Caki2 (cell line): ENCODE results near the gene CYP11A1. TPM values are rescaled to one million over a fixed set of nuclear protein-coding genes. Genes with fewer than 3 reads are reported as not detected.
"Not testable (repeated sequence)": the region's sequence is repeated elsewhere in the genome, so short reads cannot be mapped to it uniquely, and the experiment has no call there.

Source experiments
- DNase-seq: peaks from one replicate; pipeline ENCODE4 v3.0.0-alpha.2; 2015; ENCODE audit warnings: low read depth
- in situ Hi-C: cut with HindIII; loops from 2 replicates; pipeline ENCODE4 v1.10.0; 2016; ENCODE audit warnings: low sequenced_read_pairs, low pct_unique_long_range_greater_than_20kb, mixed read lengths
- total RNA-seq: library from RNA; depleted of rRNA; stranded (reverse); fragments of >200 nt; shearing (Covaris generic); gene quantifications from 2 replicates; pipeline ENCODE4 v1.2.3, GENCODE V29; 2014; ENCODE audit warnings: low replicate concordance

The CYP11A1 gene
- total RNA-seq, 1 experiment from 2014 or later: not detected

GRCh38 chr15:74364936-74365597, 2.4 kb downstream of the CYP11A1 start:
- in situ Hi-C loops: loop anchor here (25.0 kb wide), 1 partner anchor 397 kb away; no protein-coding TSS in a partner anchor
- no peak for DNase-seq

DNA sequence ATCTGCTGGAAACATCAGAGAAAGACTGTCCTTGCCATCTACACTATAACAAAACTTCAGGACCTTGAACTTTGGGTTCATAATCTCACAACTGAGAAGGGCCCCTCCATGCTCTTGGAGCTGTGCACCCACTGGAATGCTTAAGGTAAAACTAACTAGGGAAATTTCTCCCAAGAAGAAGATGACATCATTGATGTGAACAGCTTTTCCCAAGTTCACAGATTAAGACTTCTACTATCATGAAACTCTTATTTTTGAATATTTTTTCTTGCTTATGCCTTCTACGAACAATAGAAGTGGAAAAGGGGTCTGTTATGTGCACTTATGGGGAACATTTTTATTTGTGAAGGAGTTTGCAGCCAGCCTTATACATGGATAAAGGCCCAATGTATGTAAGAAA, 5.0 kb downstream of the CYP11A1 start:
- in situ Hi-C loops: loop anchor here (25.0 kb wide), 1 partner anchor 400 kb away; no protein-coding TSS in a partner anchor
- DNase-seq: no peak

DNA sequence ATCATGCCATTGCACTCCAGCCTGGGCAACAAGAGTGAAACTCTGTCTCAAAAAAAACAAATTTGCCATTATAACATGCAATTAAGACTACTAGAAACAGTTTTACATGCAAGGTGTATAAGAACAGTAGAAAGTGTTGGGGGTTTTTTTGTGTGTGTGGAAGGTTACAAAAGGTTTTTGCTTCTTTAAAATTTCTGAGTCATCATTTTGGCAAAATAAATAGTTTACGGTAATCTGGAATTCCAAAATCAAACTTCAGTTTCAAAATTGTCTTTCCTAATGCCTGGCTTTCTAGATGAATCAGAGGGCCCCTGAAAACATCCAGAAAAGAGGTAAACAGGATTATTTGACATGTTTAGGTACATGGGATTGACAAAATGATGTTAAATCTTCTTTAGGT, 6.6 kb downstream of the CYP11A1 start:
- in situ Hi-C loops: loop anchor here (25.0 kb wide), 1 partner anchor 401 kb away; no protein-coding TSS in a partner anchor
- DNase-seq: not testable (repeated sequence)

DNA sequence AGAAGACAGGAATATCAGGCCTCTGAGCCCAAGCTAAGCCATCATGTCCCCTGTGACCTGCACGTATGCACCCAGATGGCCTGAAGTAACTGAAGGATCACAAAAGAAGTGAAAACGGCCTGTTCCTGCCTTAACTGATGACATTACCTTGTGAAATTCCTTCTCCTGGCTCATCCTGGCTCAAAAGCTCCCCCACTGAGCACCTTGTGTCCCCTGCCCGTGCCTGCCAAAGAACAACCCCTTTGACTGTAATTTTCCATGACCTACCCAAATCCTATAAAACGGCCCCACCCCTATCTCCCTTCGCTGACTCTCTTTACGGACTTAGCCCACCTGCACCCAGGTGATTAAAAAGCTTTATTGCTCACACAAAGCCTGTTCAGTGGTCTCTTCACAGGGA, 8.1 kb downstream of the CYP11A1 start:
- in situ Hi-C loops: loop anchor here (25.0 kb wide), 1 partner anchor 403 kb away; no protein-coding TSS in a partner anchor
- DNase-seq: not testable (repeated sequence)

DNA sequence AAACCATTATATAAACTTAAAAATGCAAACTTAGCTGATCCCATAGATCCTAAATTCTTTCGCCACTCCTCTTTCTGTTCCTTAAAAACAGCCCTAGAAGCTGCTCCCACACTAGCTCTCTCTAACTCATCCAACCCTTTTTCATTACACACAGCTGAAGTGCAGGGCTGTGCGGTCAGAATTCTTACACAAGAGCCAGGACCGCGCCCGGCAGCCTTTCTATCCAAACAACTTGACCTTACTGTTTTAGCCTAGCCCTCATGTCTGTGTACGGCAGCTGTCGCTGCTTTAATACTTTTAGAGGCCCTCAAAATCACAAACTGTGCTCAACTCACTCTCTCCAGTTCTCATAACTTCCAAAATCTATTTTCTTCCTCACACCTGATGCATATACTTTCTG, 9.9 kb downstream of the CYP11A1 start:
- in situ Hi-C loops: loop anchor here (25.0 kb wide), 1 partner anchor 405 kb away; no protein-coding TSS in a partner anchor
- not testable (repeated sequence) for DNase-seq

DNA sequence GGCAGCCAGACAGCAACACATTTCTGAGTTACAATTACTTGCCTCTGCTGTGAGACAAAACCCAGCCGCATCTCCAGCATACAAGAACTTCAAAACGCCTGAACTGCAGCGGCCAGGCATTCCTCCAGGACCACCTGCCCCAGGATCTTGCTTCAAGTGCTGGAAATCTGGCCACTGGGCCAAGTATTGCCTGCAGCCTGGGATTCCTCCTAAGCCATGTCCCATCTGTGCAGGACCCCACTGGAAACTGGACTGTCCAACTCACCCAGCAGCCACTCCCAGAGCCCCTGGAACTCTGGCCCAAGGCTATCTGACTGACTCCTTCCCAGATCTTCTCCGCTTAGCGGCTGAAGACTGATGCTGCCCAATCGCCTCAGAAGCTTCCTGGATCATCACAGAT, 11.4 kb downstream of the CYP11A1 start:
- in situ Hi-C loops: loop anchor here (25.0 kb wide), 1 partner anchor 406 kb away; no protein-coding TSS in a partner anchor
- DNase-seq: not testable (repeated sequence)

- not testable (repeated sequence) for DNase-seq
- in situ Hi-C loops: loop anchor here (25.0 kb wide), 1 partner anchor 408 kb away; no protein-coding TSS in a partner anchor
Observed at GRCh38 chr15:74353992-74354391, 13.5 kb downstream of the CYP11A1 start.

DNA sequence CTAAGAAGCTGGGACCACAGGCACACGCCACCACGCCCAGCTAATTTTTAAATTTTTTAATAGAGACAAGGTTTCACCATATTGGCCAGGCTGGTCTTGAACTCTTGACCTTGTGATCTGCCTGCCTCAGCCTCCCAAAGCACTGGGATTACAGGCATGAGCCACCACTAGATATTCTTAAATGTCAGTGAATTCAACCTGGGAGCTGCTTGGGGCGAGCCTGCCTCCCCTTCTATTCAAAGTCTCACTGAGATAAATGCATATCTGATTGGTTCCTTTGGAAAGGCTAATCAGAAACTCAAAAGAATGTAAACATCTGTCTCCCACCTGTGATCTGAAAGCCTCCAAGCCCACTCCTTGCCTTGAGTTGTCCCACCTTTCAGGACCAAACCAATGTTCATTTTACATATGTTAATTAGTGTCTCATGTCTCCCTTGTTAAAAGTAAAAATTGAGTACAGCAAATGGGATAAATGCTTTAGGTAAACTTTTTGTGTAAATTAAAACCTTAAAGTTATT, 15.0 kb downstream of the CYP11A1 start:
- in situ Hi-C loops: loop anchor here (25.0 kb wide), 1 partner anchor 410 kb away; no protein-coding TSS in a partner anchor
- no peak for DNase-seq

DNA sequence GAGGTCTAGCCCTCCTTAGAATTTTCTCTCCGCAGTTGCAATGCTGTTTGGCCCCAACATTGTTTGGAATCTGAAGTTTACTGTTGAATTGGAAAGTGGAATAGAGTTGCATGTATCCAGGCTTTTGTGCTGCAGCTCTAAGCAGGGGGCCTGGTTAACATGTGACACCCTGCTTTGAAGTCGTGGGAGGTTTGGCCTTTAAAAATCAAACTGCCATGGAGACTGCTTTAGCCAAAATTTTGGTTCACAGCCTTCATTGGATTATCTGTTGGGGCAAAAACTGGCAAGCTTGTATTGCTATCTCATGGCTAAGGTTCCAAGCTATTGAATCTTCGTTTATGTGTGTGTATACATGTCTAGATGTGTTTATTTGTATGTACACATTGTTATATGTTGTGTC, 15.8 kb downstream of the CYP11A1 start:
- in situ Hi-C loops: loop anchor here (25.0 kb wide), 1 partner anchor 411 kb away; no protein-coding TSS in a partner anchor
- no peak for DNase-seq

DNA sequence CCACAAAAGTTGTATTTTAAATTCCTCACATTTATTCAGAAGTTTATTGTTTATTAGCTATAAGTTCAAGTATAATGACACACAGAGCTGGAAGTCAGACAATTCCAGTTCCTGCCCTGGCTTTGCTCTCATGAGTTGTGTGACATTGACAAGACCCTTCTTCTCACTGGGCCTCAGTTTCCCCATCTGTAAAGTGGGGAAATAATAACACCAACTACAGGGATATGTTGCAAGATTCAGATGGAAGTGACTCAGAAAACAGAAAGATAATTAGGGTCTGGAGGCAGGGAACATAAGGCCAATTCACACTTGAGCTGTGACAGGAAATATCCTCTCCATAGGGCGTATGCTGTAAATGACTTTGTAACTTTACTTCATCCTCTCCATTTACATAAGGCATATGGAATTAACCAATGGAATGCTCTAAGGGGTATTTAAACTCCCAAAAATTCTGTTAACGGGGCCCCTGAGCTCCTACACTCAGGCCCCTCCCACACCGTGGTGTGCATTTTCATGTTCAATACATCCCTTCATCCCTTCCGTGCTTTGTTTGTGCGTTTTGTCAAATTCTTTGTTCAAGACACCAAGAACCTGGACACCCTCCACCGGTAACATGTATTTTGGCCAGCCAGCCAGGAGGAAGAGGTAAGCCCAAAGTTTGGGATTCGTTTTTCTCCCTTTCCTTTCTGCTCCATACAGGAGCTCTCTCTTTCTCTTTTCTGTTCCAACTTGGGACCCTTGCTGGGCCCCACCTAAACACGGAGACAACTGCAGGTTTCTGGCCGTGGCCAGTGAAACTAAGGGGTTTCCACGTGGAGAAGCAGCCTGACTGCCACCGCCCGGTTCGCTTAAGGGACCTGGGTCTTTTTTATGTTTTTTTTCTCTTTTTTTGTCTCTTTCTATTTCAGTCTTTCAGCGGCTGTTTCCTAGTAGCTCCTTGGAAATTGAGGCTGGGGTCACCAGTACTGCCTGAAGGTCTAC, 16.9 kb downstream of the CYP11A1 start:
- DNase-seq: no peak
- in situ Hi-C loops: loop anchor here (25.0 kb wide), 1 partner anchor 412 kb away; no protein-coding TSS in a partner anchor

DNA sequence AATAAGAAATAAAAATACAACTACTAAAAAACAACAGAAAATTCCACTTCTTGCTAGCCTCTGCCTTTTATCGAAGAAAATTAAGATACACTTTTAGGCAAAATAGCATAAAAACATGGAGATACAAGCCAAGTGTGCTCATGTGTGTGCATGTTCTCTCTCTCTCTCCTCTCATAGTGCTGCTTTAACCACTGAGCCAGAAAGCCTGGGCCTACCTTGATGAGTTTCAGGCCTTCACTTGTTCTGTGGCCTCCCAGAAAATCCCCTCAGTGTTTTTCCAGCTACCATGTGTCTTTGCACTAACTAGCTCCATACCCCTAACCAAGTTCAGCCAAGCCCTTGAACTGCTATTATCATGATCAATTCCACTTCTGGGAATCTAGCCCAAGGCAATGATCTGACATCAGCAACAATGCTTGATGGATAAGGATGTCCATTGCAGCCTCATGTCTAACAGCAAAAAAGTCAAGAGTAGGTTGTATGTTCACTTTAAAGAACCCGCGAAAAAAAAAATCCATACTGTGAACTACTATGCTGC, 18.1 kb downstream of the CYP11A1 start:
- in situ Hi-C loops: no loop called here
- no peak for DNase-seq

GRCh38 chr15:74347757-74348250, 19.6 kb downstream of the CYP11A1 start:
- DNase-seq: no peak
- in situ Hi-C loops: no loop called here

- in situ Hi-C loops: no loop called here
- no peak for DNase-seq
Observed at GRCh38 chr15:74345051-74345450, 22.4 kb downstream of the CYP11A1 start.

- DNase-seq: no peak
- in situ Hi-C loops: no loop called here
Observed at GRCh38 chr15:74343797-74344127, 23.7 kb downstream of the CYP11A1 start.

DNA sequence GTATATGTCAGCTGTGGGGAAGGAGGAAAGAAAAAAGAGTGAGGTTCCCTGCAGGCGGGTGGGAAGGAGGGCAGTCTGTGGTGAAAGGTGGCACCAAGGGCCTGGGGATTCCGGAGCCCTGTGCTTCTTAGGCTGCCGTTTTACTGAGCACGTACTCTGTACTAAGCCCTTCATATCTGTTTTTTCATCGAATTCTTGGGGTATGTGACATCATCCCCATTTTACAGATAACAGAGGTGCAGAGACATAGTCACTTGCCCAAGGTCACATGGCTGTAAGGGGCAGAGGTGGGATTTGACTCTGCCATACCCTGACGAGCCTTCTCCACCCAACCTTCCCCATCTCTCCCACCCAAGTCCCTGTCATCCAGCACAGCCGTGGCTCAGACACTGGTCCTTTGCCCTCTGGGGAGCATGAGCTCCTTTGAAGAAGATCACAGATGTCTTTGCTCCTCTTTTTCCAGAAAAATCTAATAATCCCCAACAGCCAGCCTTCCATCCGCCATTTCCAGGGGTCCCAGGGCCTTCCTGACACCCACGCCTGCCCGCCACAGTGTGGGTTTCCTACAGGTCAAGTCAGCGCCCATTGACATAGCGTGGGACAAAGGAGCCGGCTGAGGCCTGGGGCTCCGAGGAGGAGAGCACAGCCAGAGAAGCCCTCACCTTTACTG, 24.2 kb downstream of the CYP11A1 start:
- DNase-seq: no peak
- in situ Hi-C loops: no loop called here

DNA sequence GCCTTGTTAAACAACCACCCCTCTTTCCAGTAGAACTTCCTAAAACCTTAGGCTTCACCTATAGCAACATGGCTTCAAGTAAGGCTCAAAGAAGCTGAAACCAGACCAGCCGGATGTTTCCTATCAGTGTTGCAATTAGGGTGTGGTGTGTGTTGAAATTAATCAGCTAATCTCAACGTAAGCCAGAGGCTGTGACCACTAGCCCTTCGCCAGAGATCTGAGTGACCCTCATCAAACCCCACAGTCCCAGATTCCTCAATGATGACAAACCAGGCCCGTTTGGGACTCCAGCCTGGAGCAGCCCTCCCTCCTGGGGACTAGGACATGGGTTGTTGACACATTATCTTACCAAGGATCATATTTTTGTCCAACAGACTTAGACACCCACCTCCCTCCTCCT, 27.3 kb downstream of the CYP11A1 start:
- no peak for DNase-seq
- in situ Hi-C loops: no loop called here

DNA sequence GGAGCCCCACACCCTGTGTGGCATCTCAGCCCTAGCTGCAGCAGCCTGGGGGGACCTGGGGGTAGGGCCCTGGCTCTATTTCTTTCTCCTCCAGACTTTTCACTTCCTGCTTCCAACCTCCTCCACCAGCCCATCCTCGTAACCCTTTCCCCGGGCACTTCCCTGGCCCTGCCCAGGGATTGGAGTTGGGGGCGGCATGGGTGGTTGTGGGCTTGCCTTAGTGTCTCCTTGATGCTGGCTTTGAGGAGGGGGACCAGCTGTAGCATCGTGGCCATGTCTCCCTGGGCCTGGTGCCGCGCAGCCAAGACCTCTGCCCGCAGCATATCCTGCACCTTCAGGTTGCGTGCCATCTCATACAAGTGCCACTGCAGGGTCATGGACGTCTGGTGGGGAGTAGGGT, 28.1 kb downstream of the CYP11A1 start:
- no peak for DNase-seq
- in situ Hi-C loops: no loop called here

GRCh38 chr15:74338676-74339075, 28.8 kb downstream of the CYP11A1 start:
- no peak for DNase-seq
- in situ Hi-C loops: no loop called here
